Measurements from ENCODE around the gene MYOC.
"Not testable (repeated sequence)": the region's sequence is repeated elsewhere in the genome, so short reads cannot be mapped to it uniquely, and the experiment has no call there.

The MYOC gene
- total RNA-seq, result 0 reads per million in 4 experiments

DNA sequence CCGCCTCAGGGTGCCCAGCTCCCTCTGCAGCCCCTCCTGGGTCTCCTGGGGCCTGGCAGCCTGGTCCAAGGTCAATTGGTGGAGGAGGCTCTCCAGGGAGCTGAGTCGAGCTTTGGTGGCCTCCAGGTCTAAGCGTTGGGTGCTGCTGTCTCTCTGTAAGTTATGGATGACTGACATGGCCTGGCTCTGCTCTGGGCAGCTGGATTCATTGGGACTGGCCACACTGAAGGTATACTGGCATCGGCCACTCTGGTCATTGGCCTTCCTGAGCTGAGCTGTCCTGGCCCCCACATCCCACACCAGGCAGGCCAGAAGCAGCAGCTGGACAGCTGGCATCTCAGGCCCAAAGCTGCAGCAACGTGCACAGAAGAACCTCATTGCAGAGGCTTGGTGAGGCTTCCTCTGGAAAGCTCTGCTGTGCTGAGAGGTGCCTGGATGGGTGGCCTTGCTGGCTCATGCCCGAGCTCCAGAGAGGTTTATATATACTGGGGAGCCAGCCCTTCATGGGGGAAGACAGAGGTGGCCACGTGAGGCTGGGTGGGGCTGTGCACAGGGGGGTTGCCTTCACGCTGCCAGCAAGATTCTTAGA is at the start of gene MYOC:
TSS of gene MYOC (minus strand) at position 455 of the 589 bp plus-strand sequence. CDS start at position 378, 77 bp downstream.
- no peak for DNase-seq

DNA sequence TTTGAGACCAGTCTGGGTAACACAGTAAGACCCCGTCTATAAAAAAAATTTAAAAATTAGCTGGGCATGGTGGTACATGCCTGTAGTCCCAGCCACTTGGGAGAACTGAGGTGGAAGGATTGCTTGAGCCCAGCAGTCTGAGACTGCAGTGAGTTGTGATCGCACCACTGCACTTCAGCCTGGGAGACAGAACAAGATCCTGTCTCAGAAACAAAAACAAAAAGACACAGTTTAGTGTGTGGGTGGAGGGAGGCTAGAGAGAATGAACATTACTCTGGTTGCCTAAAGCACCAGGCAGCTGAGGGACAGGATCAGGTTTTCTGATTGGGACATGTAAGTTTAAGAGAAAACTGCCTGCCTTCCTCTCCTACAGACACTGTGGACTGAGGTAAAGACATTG is 47.0 kb upstream of the MYOC start:
- no peak for DNase-seq

DNA sequence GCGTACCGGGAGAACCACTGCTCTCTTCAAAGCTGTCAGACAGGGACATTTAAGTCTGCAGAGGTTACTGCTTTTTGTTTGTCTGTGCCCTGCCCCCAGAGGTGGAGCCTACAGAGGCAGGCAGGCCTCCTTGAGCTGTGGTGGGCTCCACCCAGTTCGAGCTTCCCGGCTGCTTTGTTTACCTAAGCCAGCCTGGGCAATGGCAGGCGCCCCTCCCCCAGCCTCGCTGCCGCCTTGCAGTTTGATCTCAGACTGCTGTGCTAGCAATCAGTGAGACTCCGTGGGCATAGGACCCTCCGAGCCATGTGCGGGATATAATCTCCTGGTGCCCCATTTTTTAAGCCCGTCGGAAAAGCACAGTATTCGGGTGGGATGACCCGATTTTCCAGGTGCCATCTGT is 43.3 kb upstream of the MYOC start:
- not testable (repeated sequence) for DNase-seq

DNA sequence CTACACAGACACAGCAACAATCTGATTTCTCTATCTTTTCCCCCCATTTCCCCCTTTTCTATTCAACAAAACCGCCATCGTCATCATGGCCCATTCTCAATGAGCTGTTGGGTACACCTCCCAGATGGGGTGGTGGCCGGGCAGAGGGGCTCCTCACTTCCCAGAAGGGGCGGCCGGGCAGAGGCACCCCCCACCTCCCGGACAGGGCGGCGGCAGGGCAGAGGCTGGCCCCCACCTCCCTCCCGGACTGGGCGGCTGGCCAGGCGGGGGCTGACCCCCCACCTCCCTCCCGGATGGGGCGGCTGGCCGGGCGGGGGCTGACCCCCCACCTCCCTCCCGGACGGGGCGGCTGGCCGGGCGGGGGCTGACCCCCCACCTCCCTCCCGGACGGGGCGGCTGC is 41.1 kb upstream of the MYOC start:
- DNase-seq, result not testable (repeated sequence)

DNA sequence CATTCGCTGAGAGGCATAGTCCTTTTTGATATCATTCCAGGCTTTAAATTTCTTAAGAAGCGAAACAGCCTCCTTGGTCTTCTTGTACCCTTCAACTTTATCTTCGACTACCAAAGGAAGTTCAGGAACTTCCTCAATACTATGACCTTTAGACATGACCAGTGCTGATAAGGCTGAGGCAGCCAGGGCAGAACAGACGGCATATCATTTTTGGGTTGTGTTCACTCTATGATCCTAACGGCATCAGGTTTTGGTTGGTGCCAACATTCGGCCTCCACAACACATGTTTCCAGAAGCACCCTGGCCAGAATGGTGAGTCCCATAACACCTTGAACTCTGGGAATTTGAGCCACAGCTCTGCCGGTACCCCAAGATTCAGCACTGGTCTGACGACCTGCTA is 31.4 kb upstream of the MYOC start:
- no peak for DNase-seq

DNA sequence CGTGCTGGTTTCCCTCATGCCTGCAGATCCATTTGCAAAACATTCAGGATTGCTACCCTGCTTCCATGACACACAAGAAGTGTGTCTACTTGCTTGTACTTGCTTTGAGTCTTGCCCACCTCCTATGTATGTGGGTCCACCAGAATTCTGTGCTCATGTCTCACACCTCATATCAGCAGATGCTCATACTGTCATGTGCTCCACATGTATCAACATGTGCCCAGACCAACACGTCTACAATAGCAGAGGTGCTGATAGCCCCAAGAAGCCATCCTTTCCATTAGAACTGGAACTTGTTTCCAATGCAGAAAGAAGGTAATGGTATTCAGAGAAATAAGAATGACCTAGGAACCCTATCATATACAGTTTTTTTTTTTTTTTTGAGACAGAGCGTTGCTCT is 27.9 kb upstream of the MYOC start:
- DNase-seq, result no peak

DNA sequence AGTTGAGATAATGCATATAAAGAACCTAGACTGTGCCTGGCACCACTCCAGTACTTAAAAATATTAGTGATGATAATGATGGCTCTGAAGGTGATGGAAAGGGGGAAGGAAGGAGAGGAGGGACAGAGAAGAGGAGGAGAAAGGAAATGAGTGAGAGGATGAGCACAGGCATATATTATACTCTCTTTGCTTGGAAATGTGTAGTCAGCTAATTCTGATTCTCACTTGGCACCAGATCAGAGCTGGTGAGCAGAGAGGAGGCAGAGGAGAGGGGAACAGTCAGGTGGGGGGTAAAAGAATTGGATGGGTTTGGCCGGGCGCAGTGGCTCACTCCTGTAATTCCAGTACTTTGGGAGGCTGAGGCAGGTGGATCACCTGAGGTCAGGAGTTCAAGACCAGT is 24.3 kb upstream of the MYOC start:
- no peak for DNase-seq

DNA sequence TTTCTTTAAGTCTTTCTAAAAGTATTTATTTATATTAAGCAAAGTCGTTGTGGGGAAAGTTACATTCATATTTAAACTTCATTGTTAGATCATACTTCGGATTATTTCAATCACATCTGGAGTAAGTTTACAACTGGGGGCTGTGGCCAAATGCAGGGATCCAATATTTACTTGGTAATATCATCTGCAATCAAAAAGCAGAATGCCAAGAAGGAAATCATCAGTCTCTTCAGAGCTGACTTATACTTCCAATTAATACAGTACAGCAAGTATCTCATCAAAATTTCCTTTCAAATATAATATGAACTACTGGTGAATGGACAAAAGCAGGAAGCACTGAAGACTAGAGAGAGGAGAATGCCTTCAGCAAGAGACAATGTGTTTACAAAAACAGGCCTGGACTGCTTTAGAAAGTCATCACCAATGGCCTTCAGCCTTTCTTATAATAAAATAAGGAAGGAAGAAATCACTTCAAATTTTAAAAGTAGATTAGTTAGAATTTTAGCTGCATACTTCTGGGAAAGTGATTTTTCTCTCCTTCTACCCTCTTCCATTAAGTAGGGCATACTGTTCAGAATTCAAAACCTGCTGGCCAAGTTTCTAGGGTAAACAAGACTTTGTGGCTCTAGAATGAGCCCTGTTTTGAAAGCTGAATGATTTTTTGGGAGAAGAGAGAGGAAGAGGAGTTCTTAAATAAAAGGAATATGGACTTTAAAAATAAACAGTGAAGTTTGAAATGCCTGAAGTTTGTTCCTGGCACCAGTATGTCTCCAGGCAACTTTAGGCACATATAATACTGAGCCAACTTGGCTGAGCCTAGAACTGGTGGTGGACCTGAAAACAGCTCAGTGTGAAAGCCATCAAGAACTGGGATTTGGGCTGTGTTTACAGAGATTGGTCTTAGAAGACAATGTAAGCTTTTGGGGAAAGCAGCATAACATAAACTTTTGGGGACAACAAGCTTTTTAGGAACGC is 22.2 kb upstream of the MYOC start:
- no peak for DNase-seq

DNA sequence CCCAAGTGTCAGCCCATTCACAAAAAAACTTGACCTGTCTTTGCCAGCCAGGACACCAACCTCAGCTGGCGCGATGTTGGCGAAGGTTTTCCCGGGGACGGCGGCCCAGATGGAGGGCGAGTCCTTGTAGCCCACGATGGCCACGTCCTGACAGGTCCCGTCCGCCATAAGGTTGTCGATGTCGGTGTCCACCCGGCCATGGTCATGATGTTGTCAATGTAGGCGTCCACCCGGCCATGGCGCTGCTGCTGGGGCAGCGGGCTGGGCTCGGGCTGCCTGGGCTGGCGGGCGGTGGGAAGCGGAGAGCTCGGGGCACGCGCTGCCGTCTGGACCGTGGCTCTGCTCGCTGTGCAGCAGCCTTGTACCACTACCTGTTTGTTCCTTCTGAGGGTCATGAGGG is 18.3 kb upstream of the MYOC start:
- DNase-seq, result no peak

DNA sequence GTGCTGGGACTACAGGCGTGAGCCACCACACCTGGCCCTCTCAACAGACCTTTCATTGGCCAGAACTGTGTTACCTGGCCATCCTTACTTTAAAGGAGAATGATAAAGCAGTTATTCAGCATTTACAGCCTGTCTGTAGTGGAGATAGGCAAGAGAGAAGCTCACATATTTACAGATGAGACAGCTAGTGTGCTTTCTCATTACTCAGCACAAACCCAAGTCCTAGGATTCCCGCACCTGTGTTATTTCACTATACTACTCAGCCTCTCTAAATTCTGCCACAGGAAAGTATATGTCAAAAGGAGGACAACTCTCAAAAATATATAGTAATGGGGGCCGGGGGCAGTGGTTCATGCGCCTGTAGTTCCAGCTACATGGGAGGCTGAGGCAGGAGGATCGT is 15.9 kb upstream of the MYOC start:
- DNase-seq, result no peak

DNA sequence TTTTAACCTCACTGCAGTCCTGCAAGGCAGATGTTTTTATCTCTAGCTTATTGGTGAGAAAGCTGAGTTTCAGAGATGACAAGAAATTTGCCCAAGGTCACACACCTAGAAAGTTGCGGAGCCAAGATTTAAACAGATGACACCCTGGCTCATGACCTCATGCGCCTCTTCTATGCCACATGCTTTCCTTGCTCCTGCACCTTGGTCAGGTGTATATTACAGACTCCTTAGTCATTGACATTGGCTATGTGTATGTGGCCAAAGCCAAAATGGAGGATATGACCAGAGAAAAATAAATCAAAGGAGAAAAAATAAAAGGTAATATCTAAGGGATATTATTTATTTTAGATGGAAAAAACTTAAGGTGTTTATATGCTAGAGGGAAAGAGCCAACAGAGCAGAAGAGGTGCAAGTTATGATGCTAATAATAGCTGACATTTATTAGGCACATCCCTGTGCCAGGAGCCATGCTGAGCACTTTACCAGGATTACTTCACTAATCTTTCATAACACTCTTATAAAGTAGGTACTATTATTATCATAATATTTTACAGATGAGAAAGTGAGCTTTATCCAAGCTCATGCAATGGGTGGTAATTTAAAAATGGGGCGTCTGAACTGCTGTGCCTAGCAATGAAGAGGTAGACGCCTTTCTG is 13.8 kb upstream of the MYOC start:
- no peak for DNase-seq

DNA sequence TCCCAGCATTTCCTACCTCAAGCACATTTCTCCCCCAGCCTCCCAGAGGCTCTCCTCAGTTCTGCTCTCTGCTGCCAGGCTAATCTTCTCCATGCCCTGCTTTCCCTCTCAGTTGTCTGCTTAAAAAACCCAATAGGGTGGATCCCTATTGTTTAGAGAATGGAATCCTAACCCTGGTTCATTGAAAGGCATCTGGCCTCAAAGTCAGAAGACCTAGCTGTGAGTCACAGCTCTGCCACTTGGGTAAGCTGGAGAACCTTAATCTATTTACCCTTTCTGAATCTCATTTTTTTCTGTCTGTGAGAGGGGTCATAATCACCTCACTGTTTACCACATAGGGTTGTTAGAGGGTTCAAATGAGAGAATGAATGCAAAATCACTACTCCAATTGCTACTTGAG is 12.5 kb upstream of the MYOC start:
- DNase-seq, result no peak

DNA sequence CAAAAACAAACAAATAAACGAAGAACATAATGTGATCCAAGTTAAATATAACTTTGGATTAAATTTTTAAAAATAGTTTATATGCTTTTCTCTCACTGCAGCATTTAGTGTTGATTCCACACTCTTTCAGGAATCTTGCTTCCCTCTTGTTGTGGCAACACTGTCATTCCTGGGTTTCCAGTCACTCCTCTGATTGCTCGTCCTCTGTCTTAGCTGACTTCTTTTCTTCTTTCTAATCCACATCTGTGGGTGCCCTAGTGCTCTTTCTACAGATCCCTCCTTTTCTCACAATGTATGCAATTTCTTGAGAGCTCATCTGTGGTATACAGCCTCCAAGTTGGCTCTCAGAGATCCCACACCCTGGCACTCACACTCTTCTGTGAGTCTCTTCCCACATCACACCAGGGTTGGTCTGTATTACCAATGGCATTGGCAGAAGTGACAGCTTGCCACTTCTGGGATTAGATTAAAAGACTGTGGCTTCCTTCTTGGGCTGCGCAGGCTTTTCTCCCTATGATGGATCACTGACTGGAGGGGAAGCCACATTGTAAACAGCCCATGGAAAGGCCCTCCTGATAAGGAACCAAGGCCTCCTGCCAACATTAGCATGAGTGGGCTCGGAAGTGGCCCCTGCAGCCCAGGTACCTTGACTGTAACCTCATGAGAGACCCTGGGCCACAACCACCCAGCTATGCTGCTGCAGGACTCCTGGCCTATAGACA is 11.5 kb upstream of the MYOC start:
- DNase-seq, result no peak

DNA sequence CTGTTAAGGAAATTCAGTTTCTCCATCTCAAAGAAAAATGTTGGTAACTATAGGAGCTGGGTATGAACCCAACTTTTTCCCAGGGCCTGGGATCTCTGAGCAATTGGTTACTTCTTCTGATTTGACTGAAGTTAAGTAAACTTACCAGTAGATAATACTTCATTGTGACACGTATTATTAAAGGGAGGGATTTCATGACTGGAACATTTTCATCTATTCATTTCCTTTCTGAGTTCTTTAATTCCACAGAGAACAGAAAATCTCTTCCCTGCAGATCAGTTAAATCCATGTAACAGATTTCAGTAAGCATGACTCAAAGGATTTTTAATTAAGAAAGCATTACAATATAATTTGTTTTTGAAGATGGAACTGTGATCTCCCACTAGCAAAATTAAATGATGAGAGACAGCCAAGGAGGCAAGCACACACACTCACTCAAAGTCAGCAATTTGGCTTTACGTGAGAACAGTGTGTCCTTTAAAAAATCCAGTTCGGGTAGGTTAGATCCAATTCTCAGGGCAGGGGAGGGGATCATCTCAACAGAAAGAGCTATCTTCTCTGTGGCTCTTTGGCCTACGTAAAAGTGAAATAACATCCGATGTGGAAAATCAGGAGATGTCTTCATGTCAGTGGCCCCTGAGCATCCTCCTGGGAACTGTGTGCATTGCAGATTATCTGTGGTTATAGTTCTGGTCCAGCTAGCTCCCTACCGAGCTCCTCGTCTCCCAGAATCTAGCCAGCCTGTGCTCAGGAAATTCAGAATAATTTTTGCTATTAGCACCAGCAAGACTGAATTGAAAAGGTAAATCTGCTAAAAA is 10.8 kb upstream of the MYOC start:
- no peak for DNase-seq

DNA sequence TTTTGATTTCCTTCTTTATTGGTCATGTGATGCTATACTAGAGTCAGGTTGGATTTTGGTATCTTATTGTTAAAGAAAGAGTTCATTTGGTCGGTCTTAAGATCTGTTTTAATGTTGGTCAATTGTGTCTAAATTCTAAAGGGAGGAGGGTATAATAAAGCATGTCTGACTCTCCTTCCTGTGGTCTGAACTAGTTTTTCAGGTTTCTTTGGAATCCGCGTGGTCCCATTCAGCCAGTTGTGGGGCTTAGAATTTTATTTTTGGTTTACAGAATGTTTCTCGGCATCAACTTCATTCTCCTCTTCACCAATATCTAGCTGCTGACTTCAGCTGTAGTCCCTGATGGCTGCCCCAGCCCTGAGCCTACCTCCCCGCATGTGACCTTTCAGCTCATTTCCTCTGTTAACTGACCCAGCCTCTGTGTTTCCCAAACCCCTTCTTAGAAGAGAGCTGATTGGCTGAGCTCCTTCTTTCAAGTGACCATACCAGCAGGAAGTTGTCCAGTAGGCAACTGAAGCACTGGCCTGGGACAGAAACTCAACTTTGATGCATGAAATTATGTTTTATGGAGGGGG is 8.7 kb upstream of the MYOC start:
- no peak for DNase-seq

DNA sequence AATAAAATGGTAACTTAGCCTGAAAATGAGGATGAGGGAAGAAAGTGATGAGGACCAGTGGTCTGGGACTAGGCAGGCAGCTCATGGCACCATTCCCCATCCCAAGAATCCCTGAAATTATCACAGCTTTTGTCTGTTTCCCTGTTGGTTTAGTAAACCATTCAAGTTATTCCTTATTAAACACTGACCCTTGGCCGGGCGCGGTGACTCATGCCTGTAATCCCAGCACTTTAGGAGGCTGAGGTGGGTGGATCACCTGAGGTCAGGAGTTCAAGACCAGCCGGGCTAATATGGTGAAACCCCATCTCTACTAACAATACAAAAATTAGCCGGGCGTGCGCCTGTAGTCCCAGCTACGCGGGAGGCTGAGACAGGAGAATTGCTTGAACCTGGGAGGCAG is 3.7 kb upstream of the MYOC start:
- not testable (repeated sequence) for DNase-seq

DNA sequence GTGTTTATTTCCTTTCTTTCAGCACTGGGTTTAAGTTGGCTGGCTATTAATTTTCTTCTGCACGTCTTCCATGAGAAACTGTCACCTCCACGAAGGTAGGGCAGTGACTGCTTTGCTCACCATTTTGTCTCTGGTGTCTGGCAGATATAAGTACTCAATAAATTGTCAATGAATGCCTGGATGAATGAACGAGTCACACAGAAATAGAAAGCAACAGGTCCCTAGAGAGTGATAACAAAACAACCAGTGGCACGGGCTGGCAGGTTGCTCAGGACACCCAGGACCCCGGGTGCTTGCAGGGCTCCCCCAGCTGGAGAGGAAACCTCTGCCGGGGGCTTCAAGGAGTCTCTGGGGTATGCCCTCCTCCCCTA is 3.2 kb upstream of the MYOC start:
- no peak for DNase-seq

DNA sequence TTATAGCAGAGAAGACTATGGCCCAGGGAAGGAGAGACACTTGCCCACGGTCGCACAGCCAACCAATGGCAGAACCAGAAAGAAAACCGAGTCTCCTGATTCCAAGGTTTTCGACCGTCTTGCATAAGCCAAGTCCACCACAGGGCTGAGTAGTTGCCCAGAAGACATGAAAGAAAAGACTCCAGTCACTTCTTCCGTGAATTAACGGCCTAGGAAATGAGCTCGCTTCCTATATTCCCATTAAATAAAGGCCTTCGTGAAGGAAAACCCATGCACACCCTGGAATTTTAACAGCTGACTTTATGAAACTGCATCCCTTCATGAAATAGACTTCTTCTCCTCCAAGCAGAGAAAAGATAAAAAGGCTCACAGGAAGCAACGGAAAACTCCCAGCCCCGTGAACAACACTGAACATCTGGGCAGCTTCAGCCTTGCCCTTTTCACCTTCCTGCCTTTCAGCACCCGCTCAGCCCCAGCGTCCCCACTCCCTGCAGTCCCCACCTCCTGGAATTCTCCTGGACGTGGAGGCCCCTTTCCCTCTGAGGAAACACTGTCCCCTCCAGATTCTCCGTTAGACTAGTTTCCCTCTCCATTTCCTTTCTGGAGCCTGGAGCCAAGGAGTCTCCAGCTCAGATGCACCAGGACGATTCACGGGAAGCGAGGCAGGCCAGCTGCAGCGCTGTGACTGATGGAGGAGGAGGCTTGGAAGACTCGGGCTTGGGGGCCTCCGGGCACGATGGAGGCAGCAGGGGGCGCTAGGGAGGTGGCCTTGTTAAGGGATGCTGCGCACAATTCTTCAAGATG is 2.7 kb upstream of the MYOC start:
- DNase-seq, result peak; percentile 33

DNA sequence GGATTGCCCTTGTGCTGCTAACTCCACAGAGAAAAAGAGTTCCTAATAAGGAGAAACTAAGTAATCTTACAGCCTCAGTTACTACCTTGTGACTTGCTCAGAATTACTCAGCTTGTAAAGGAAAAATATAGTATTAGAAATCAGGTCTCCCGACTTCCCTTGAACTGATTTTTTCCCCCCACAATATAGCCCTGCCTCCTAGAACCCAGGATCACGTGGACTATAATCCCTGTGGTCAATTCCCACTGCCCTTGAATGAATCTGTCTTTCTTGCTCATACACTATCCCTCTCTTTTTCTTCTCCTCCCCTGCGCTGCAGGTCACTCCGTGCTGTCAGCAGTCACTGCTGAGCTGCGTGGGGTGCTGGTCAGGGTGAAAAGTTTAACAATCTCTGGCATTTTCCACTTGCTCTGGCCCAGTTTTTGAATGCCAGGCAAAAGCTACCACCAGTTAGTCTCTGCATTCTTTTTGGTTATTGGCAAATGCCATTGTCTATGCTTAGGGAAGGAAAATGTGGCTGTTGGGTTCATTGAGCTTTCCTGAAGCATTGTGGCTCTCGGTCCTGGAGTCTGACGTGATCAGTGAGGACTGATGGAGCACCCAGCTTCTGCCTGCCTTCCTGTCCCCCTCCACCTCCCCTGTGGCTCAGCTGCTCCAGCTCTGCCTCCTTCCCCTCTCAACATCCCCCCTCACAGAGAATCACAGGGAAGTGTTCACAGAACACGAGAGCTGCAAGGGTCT is 1.9 kb upstream of the MYOC start:
- no peak for DNase-seq

DNA sequence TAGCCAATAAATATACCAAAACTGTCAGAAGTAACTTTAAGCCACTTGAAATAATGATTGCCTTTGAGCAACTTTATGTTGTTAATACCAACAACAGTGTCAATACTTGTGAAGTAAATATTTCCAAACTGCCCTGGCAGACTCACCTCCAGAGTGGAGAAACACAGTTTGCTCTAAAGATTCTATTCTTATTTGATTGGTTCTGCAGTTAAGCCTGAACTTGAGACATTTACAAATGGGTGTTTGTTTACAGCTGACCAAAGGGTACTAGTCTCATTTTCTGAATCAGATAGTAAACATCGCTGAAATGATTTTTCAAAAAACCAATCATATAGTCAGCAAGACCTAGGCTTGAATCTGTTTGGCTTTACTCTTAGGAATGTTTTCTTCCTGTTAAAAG is 1.3 kb upstream of the MYOC start:
- no peak for DNase-seq
